GM18517 (cell line): Measurements from ENCODE around the gene ACOT6.
"Not testable (repeated sequence)": the region's sequence is repeated elsewhere in the genome, so short reads cannot be mapped to it uniquely, and the experiment has no call there.

ENCODE experiments used
- ATAC-seq: cut with Tn5 transposase; IDR thresholded peaks from one replicate; pipeline ENCODE4 v1.9.1; 2021; ENCODE audit warnings: mild to moderate bottlenecking, moderate library complexity; ENCODE audit not compliant: unreplicated experiment

ACOT6 gene

GRCh38 chr14:73644531-73645247 lies 32.4 kb downstream of the ACOT6 start, which contains the start of gene DNAL1:
Gene DNAL1 (plus strand): TSS chr14:73644986. CDS start chr14:73645040, 54 bp downstream.
- peak; percentile 87 for ATAC-seq

GRCh38 chr14:73645248-73645610 lies 32.9 kb downstream of the ACOT6 start:
- ATAC-seq: no peak

- no peak for ATAC-seq
These were observed 38.7 kb downstream of the ACOT6 start for GRCh38 chr14:73651005-73651404.

DNA sequence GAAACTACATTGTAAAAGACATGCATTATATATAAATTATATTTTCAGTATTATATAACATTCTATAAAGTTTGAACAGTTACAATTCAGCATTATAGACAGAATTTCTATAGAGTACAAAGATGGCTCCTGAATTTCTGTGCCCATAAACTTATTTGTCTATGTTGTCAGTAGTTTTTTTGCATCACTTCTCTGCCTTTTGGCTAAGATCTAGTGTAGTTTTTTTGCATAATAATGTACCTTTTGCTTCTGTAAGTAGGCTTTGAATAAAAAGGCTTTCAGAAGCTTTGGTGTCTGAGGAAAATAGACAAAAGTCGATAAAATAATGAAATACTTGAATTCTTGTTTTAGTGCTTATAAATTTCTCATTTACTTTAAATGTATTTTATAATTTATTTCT lies 43.5 kb downstream of the ACOT6 start:
- ATAC-seq: no peak

GRCh38 chr14:73659202-73659601 lies 46.9 kb downstream of the ACOT6 start:
- not testable (repeated sequence) for ATAC-seq

GRCh38 chr14:73660511-73660910 lies 48.2 kb downstream of the ACOT6 start:
- no peak for ATAC-seq

DNA sequence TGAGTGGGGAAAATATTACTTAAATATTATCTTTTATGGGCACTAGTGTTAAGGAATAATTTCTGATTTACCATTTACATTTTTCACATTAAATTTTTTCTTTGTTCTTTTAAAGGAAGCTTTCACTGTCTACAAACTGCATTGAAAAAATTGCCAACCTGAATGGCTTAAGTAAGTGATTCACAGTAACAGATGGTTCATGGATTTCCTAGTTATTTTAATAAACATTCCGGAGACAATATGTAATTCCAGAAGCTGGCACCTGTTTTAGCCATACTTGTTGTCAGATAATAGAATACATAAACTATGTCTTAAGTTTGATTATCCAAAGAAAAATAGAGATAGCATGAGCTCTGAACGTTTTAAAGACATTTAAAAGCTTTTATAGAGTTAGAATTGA lies 49.6 kb downstream of the ACOT6 start:
- ATAC-seq: no peak

DNA sequence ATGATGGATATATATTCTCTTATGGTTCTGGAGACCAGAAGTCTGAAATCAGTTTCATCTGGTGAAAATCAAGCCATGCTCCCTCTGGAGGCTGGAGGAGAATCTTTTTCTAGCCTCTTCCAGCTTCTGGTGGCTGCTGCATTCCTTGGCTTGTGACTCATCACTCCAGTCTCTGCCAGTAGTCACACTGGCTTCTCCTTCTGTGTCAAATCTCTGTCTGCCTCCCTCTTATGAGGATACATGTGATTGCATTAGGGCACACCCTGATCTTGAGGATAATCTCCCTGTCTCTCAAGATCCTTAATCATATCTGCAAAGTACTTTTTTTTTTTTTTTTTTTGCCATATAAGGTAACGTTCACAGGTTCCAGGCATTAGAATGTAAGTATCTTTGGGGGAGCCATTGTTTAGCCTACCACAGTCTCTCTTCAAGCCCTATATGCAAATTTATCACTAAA lies 50.2 kb downstream of the ACOT6 start:
- ATAC-seq: no peak

- no peak for ATAC-seq
These were observed 51.4 kb downstream of the ACOT6 start for GRCh38 chr14:73663548-73664212.

- no peak for ATAC-seq
These were observed 52.8 kb downstream of the ACOT6 start for GRCh38 chr14:73665130-73665529.

- ATAC-seq: no peak
These were observed 54.3 kb downstream of the ACOT6 start for GRCh38 chr14:73666583-73666982.

DNA sequence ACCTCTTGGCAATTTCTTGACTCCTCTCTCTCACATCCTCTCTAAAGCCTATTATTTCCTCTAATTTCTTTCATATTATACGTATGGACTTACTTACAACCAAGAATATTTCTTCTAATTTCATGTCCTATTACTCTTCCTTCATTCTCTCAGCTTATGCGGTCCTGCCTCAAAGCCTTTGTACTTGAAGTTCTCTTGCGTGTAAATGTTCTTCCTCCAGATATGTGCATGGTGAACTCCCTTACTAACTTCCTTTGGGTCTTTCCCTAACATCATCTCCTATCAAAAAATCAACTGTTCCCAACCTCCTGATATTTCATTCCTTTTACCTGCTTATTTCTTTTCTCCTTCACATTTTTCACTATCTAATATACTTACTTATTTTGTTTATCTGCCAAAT lies 55.5 kb downstream of the ACOT6 start:
- no peak for ATAC-seq
